ENCODE measurements around the gene SMYD3.
"Not testable (repeated sequence)": the region's sequence is repeated elsewhere in the genome, so short reads cannot be mapped to it uniquely, and the experiment has no call there.

Gene SMYD3

GRCh38 chr1:246372559-246372958 lies 134.5 kb downstream of the SMYD3 start:
- Histone ChIP-seq H3K4me3 (replicated peaks; ENCODE audit: insufficient read depth, low read length) (no peak overlapping the region), H3K27me3 (ENCODE audit: insufficient read depth, poor library complexity, severe bottlenecking) (no peaks in the 10 kb centered on the region), H3K27ac (replicated peaks) (no peak overlapping the region)
- DNase-seq (ENCODE audit: low read depth in 1 of 2, low spot score in 1 of 2) = no peak
- no peak for TF ChIP-seq SPI1 (IDR thresholded peaks at IDR 0.05; ENCODE audit: borderline replicate concordance, low read depth)
- no peak for TF ChIP-seq REST (IDR thresholded peaks at IDR 0.05; ENCODE audit: insufficient replicate concordance, low read depth)
- no peak for TF ChIP-seq CTCF (IDR thresholded peaks at IDR 0.05; ENCODE audit: insufficient read depth, low read length)
- TF ChIP-seq POLR2AphosphoS5 (IDR thresholded peaks at IDR 0.05; ENCODE audit: low read depth) = no peak
- no peak for TF ChIP-seq GABPA (IDR thresholded peaks at IDR 0.05; ENCODE audit: low read depth)

DNA sequence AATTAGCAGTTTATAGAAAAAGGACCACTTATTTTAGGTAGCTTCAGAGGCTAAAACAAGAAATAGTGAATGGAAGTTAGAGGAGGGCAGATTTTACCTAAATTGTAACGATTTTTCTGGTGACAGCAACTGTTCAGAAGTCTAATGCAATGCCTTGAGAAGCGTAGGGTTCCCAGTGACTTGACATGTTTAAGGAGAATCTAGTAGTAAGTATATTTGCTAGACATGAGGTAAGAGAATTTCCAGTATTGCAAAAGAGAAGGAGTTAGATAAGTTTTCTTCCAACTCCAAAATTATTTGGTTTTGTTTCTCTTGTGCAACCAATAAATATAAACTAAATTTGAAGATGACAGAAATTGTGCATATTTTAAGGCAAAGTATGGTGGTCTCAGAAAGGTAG lies 140.0 kb downstream of the SMYD3 start:
- Histone ChIP-seq H3K27ac (replicated peaks) (no peak overlapping the region), H3K4me3 (replicated peaks; ENCODE audit: insufficient read depth, low read length) (no peak overlapping the region), H3K27me3 (ENCODE audit: insufficient read depth, poor library complexity, severe bottlenecking) (no peaks in the 10 kb centered on the region)
- DNase-seq (ENCODE audit: low read depth in 1 of 2, low spot score in 1 of 2) = no peak
- no peak for TF ChIP-seq SPI1 (IDR thresholded peaks at IDR 0.05; ENCODE audit: borderline replicate concordance, low read depth)
- TF ChIP-seq CTCF (IDR thresholded peaks at IDR 0.05; ENCODE audit: insufficient read depth, low read length) = no peak
- TF ChIP-seq POLR2AphosphoS5 (IDR thresholded peaks at IDR 0.05; ENCODE audit: low read depth) = no peak
- no peak for TF ChIP-seq REST (IDR thresholded peaks at IDR 0.05; ENCODE audit: insufficient replicate concordance, low read depth)
- TF ChIP-seq GABPA (IDR thresholded peaks at IDR 0.05; ENCODE audit: low read depth) = no peak

DNA sequence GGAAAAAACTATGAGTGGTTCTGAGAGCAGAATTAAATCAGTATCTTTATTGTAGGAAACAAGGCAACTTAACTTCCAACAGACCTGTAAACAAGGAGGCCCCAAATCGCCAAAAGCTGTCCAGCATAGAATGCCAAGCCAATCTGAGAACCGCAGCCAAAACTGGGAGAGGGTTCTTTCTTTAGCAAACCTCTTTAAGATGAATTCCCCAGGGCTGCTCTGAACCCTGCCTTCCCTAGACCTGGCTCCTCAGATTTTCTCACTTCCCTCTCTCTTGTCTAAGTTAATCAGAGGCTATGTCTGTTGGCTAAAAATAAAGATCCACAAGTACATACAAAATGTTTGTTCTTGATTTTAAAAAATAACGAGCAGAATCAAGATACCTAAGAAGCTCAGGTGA lies 141.4 kb downstream of the SMYD3 start:
- TF ChIP-seq GABPA (IDR thresholded peaks at IDR 0.05; ENCODE audit: low read depth) (no peak), POLR2AphosphoS5 (IDR thresholded peaks at IDR 0.05; ENCODE audit: low read depth) (no peak), CTCF (IDR thresholded peaks at IDR 0.05; ENCODE audit: insufficient read depth, low read length) (no peak)
- no peak overlapping the region for H3K27ac ChIP-seq (replicated peaks)
- DNase-seq (ENCODE audit: low read depth in 1 of 2, low spot score in 1 of 2) = no peak
- no peak overlapping the region for H3K4me3 ChIP-seq (replicated peaks; ENCODE audit: insufficient read depth, low read length)
- H3K27me3 ChIP-seq (ENCODE audit: insufficient read depth, poor library complexity, severe bottlenecking) = no peaks in the 10 kb centered on the region

- TF ChIP-seq POLR2AphosphoS5 (IDR thresholded peaks at IDR 0.05; ENCODE audit: low read depth) = no peak
- no peak for TF ChIP-seq REST (IDR thresholded peaks at IDR 0.05; ENCODE audit: insufficient replicate concordance, low read depth)
- no peak for TF ChIP-seq GABPA (IDR thresholded peaks at IDR 0.05; ENCODE audit: low read depth)
- H3K27ac ChIP-seq (replicated peaks) = no peak overlapping the region
- no peaks in the 10 kb centered on the region for H3K27me3 ChIP-seq (ENCODE audit: insufficient read depth, poor library complexity, severe bottlenecking)
- no peak overlapping the region for H3K4me3 ChIP-seq (replicated peaks; ENCODE audit: insufficient read depth, low read length)
- DNase-seq (ENCODE audit: low read depth in 1 of 2, low spot score in 1 of 2) = no peak
Measured at GRCh38 chr1:246364415-246364941, 142.6 kb downstream of the SMYD3 start.

DNA sequence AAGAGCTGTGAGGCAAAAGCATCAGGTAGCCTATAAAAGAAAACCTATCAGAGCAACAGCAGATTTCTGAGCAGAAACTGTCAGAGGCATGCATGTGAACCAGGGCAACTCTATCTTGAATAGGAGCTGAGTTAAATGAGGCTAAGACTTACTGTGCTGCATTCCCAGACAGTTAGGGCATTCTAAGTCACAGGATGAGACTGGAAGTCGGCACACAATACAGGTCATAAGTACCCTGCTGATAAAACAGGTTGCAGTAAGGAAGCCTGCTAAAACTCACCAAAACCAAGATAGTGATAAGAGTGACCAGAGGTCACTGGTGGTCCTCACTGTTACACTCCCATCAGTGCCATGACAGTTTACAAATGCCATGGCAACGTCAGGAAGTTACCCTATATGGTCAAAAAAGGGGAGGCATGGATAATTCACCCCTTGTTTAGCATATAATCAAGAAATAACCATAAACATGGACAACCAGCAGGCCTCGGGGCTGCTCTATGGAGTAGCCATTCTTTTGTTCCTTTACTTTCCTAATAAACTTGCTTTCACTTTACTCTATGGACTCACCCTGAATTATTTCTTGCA lies 150.0 kb downstream of the SMYD3 start:
- DNase-seq (ENCODE audit: low read depth in 1 of 2, low spot score in 1 of 2); H3K27ac ChIP-seq (replicated peaks); H3K27me3 ChIP-seq (ENCODE audit: insufficient read depth, poor library complexity, severe bottlenecking); H3K4me3 ChIP-seq (replicated peaks; ENCODE audit: insufficient read depth, low read length): not testable (repeated sequence)
